DND-41 (cell line): Measurements from ENCODE around the gene HACD2.

ENCODE experiments used
- EZH2 ChIP-seq: IDR thresholded peaks from 3 replicates; pipeline ENCODE4 v1.6.1; 2012; ENCODE audit warnings: borderline replicate concordance, low read depth, mild to moderate bottlenecking, moderate library complexity, low read length, inconsistent platforms; ENCODE audit not compliant: severe bottlenecking
- TF ChIP-seq, protein P1 (sequence below): IDR thresholded peaks from 2 replicates; pipeline ENCODE4 v1.5.1; 2012; ENCODE audit warnings: borderline replicate concordance, low read length, moderate library complexity, mild to moderate bottlenecking; ENCODE audit not compliant: poor library complexity, severe bottlenecking; ENCODE audit errors: extremely low read depth

GRCh38 chr3:123524981-123525380, 59.9 kb downstream of the HACD2 start:
- TF ChIP-seq, protein P1, sequence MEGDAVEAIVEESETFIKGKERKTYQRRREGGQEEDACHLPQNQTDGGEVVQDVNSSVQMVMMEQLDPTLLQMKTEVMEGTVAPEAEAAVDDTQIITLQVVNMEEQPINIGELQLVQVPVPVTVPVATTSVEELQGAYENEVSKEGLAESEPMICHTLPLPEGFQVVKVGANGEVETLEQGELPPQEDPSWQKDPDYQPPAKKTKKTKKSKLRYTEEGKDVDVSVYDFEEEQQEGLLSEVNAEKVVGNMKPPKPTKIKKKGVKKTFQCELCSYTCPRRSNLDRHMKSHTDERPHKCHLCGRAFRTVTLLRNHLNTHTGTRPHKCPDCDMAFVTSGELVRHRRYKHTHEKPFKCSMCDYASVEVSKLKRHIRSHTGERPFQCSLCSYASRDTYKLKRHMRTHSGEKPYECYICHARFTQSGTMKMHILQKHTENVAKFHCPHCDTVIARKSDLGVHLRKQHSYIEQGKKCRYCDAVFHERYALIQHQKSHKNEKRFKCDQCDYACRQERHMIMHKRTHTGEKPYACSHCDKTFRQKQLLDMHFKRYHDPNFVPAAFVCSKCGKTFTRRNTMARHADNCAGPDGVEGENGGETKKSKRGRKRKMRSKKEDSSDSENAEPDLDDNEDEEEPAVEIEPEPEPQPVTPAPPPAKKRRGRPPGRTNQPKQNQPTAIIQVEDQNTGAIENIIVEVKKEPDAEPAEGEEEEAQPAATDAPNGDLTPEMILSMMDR = no peak
- no peak for TF ChIP-seq EZH2
